Muscle of back (tissue), 13 donors: ENCODE results near the gene LYPLAL1. TPM values are rescaled to one million over a fixed set of nuclear protein-coding genes. Genes with fewer than 3 reads are reported as not detected.

Experiments
- DNase-seq, 3 donors: peaks; one replicate each; pipeline versions ENCODE4 v3.0.0 to v3.0.0-alpha.2; 2013
- long read RNA-seq, 9 donors: transcript quantifications; one replicate each; lab custom pipeline, GENCODE V29; 2026
- polyA plus RNA-seq, 10 donors: library from polyadenylated mRNA; unstranded; fragments of 120-200 nt; gene quantifications; one replicate each; pipeline ENCODE4 v1.2.1, GENCODE V29; 2013; ENCODE audit not compliant: insufficient read length in 10 of 10

Gene LYPLAL1
- polyA plus RNA-seq: 10 to 100 TPM; 27.3 to 42.0 (median 35.8) TPM
- long read RNA-seq, donor 1, transcript LYPLAL1-201 (5 exons, 1,819 nt): minor isoform, 6 of 18 reads
- long read RNA-seq, donor 1, transcript LYPLAL1-202 (5 exons, 1,898 nt): major isoform, 9 of 18 reads
- long read RNA-seq, donor 1, partial matches to known transcripts: 0 of 18 reads
- long read RNA-seq, donor 1, other reads (novel, unspliced or antisense): 0 of 18 reads
- long read RNA-seq, donor 2, partial matches to known transcripts: 0 of 9 reads
- long read RNA-seq, donor 2, other reads (novel, unspliced or antisense): 0 of 9 reads
- long read RNA-seq, donor 3: 0 reads
- long read RNA-seq, donor 4, partial matches to known transcripts: 0 of 6 reads
- long read RNA-seq, donor 4, other reads (novel, unspliced or antisense): 0 of 6 reads
- long read RNA-seq, donor 5, transcript LYPLAL1-202 (5 exons, 1,898 nt): major isoform, 9 of 18 reads
- long read RNA-seq, donor 5, transcript LYPLAL1-201 (5 exons, 1,819 nt): minor isoform, 5 of 18 reads
- long read RNA-seq, donor 5, partial matches to known transcripts: 0 of 18 reads
- long read RNA-seq, donor 5, other reads (novel, unspliced or antisense): 0 of 18 reads
- long read RNA-seq, donor 6, transcript LYPLAL1-202 (5 exons, 1,898 nt): major isoform, 5 of 13 reads
- long read RNA-seq, donor 6, transcript LYPLAL1-211 (5 exons, 2,169 nt): major isoform, 5 of 13 reads
- long read RNA-seq, donor 6, partial matches to known transcripts: 0 of 13 reads
- long read RNA-seq, donor 6, other reads (novel, unspliced or antisense): 0 of 13 reads
- long read RNA-seq, donor 7, partial matches to known transcripts: 0 of 10 reads
- long read RNA-seq, donor 7, other reads (novel, unspliced or antisense): 0 of 10 reads
- long read RNA-seq, donor 8, transcript LYPLAL1-202 (5 exons, 1,898 nt): major isoform, 5 of 7 reads
- long read RNA-seq, donor 8, partial matches to known transcripts: 0 of 7 reads
- long read RNA-seq, donor 8, other reads (novel, unspliced or antisense): 0 of 7 reads
- long read RNA-seq, donor 9, partial matches to known transcripts: 0 of 4 reads
- long read RNA-seq, donor 9, other reads (novel, unspliced or antisense): 0 of 4 reads

DNA sequence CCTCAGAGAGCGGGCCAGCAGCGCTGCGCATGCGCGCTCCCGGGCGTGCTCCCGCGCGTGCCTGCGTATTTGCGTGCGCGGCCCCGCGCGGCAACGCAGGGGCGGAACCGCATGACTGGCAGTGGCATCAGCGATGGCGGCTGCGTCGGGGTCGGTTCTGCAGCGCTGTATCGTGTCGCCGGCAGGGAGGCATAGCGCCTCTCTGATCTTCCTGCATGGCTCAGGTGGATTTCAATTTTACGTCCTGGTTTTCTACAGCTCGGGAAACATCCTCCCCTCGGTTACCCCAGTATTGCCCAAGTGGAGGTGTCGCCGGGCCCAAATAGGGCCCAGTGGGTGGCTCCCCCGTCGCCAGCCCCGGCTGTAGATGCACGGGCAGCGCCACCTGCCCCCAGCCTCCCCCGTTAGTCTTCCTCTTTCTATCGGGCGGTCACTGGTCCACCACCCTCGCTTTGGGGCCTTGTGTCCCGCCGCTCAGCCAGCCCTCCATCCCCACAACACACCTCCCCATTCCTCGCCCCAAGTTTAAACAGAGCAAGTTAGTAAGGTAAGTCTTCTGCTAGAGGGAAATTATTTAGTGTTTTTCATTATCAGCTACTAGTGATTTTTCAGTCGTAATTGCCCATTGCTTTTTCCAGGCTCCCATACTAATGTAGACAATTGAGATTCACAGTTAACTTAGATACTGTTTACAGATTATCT is at the start of gene LYPLAL1:
Gene LYPLAL1, plus strand, starts transcription at position 121 of the 702 bp plus-strand sequence. Its CDS starts 13 bp downstream, at position 134.
- peak; percentile 91 to 97 (median 96) for DNase-seq

DNA sequence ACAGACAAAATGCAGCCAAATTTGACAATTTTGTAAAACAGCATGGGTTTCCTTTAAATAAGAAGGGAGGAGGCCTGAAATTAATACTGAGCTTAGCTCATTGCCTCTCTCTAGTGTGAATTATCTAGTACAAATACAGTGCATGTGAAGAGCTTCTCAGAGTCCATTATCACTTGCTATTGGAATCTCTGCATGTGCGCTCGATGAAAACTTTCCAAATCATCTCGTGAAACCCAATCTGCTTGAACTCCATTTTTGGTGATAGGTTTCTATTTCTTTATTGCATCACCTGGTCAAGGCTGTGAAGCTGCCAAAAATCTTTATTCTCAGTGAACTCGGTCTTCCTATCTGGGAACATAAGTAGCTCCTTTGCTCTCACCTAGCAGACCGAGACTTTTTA is 49.5 kb upstream of the LYPLAL1 start:
- peak in 1 of 3 donors; percentile 33 for DNase-seq

GRCh38 chr1:219125342-219125741 is 48.3 kb upstream of the LYPLAL1 start:
- DNase-seq: no peak

DNA sequence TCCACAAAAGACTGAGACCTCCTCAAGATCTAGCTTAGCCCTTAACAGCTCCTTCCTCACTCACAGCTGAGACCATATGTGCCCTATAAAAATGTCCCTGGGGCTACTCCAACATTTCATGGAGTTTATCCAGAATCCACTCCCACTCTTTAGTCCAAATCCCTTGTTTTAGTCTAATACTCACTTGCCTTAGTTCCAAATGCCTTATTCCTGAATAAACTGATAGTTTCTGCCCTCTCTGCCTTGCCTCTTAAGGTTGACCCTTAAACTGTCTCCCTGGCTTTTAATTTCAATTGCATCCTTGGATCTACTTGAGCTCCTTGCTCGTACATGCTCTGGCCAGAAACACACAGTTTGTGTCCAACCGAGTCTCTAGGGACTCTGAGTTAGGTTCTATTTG is 47.3 kb upstream of the LYPLAL1 start:
- peak in 1 of 3 donors; percentile 74 for DNase-seq

- DNase-seq: no peak
Observed at GRCh38 chr1:219128957-219129356, 44.7 kb upstream of the LYPLAL1 start.

- no peak for DNase-seq
Observed at GRCh38 chr1:219130366-219130935, 43.2 kb upstream of the LYPLAL1 start.

GRCh38 chr1:219132939-219133338 is 40.7 kb upstream of the LYPLAL1 start:
- DNase-seq: no peak

DNA sequence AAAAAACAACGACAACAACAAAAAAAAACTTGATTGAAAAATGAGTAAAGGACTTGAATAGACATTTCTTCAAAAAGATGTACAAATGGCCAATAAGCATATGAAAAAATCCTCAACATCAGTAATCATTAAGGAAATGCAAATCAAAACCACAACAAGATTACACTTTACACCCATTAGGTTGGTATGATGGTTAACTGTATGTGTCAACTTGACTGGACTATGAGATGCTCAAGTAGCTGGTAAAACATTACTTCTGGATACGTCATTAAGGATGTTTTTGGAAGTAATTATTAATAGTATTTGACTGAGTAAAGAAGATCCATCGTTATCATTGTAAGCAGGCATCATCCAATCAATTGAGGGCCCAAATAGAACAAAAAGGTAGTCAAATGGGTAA is 34.9 kb upstream of the LYPLAL1 start:
- no peak for DNase-seq

- no peak for DNase-seq
Observed at GRCh38 chr1:219140303-219140877, 33.3 kb upstream of the LYPLAL1 start.

GRCh38 chr1:219143735-219144134 is 29.9 kb upstream of the LYPLAL1 start:
- DNase-seq: no peak

DNA sequence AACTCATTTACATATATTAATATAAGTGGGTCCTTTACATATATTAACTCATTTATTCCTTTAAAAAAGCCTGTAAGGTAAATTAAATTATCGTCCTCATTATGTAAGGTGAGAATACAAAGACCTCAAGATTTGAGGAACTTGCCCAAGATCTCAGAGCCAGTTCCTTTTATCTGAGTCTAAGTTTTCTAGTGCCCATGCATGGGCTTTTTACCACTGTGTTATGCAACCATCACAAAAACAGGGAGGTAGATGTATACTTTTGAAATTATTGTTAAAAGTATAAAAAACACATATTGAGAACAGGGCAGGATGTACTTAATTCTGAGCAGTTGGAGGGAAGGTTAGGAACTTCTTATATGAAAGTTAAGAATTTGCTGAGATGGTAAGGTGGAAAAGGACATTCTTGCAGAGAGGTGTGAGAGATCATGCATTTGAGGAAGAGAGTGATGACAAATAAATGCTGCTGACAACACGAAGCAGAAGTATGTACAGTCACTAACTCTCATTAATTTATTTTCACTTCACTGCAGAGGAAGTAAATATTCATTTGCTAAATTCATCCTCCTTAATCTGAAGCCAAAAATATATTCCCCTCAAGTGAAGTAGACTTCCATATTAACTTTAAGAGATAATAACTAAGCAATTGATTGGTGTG is 28.9 kb upstream of the LYPLAL1 start:
- DNase-seq: no peak

DNA sequence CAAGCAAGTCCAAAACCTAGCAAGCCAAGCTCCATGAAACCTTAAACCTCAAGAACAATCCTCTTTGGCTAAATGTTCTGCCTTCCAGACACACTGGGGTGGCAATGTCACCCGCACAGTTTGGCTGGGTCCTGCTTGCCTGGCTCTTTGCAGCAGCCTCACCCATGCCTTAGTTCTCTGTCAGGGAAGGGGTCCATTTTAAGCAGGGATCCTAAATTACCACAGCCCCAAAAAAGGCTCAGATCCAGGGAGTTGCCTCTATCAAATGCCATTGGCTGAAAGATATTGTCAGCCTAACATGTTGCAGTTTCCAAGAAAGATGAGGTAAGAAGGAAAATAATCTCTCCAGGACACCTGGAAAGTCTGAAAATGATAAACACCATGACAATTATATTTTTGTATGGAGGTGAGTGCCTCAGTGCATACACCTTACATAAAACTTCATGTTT is 26.1 kb upstream of the LYPLAL1 start:
- DNase-seq: no peak

DNA sequence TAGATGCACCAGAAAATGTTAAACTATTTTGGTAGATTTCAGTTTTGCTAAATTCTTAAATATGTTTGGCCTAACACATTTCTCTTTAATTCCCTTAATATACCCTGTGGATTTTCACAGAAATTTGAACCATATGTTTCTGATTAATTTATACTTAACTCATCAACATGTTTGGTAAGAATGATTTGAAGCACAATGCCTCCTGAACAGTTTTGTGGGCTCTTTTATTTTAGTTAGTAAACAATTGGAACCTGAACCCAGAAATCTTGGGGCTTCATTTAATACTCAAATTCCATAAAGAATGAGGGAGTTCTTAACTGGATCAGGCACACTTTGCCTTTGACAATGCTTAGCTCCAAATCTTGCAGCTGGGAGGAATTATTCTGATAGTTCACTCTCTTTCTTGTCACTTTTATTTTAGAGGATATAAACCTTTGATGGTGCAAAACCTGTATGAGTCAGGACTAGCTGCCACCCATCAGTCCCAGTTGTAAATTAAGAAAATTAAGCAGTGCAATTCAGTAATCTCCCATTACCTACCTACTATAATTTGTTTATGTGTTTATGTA is 24.6 kb upstream of the LYPLAL1 start:
- peak in 1 of 3 donors; percentile 33 for DNase-seq

- DNase-seq: no peak
Observed at GRCh38 chr1:219149953-219150352, 23.7 kb upstream of the LYPLAL1 start.

- DNase-seq: no peak
Observed at GRCh38 chr1:219150913-219151312, 22.8 kb upstream of the LYPLAL1 start.

DNA sequence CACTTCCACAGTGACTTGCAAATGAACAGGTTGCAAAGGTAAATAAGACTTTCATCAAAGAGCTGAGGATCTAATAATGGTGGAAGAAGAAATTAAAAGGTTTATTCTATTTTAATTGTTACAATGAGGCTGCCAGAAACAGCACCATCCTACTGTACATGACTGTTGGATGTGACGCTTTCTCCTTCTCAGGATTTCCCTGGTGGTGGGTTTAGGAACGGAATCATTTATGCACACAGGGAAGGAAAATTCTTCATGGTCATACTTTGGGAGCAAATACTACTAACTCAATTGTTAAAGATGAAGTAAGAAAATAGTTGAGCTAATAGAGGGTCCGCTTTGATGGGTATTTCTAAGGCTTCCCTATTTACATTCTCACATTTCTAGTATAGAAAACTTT is 22.2 kb upstream of the LYPLAL1 start:
- no peak for DNase-seq

DNA sequence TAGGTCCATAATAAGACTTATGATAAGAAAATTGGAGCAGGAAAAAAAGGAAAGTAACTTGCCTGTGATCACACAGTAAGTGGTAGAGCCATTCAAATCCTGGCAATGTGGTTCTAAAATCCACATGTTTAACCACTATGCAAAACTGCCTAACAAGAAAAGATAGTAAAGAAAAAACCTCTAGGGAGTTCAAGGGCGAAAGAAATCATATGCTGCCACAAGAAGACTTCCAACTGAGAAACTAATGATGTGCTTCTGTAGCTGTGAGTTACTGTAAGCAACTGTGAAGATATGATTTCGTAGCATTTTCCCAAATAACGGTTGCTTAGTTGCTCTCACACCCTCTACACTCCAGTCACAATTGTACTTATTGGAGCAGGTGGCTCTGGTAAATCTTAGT is 20.9 kb upstream of the LYPLAL1 start:
- DNase-seq: no peak

GRCh38 chr1:219153723-219154122 is 20.0 kb upstream of the LYPLAL1 start:
- no peak for DNase-seq

DNA sequence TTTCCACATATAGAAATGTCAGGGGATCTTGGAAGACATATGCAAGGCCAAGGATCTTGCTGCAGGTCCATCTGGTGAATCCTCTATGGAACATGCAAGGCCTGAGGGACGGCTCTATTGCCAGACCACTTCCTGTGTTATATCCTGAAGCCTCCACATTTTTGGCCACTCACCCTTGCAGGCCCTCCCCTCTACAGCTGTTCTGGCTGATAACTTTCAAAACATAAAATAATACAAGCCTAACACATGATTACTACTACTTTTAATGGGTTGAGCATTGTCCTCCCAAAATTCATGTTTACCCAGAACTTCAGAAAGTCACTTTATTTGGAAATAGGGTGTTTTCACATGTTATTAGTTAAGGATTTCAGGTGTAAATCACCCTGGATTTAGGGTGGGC is 18.5 kb upstream of the LYPLAL1 start:
- peak in 1 of 3 donors; percentile 84 for DNase-seq
